Hepatocyte (in vitro differentiated cells): ENCODE measurements around the gene TIMM50. TPM values are rescaled to one million over a fixed set of nuclear protein-coding genes. Genes with fewer than 3 reads are reported as not detected.
"Not testable (repeated sequence)": the region's sequence is repeated elsewhere in the genome, so short reads cannot be mapped to it uniquely, and the experiment has no call there.

Experiments
- DNase-seq: peaks from one replicate; pipeline ENCODE4 v3.0.0-alpha.2; 2016; ENCODE audit warnings: low spot score
- H2AFZ ChIP-seq: fragments of 200-600 bp; sonication (generic); 2 replicates; pipeline ENCODE4 v1.6.0; 2016; ENCODE audit warnings: antibody characterized with exemption, mild to moderate bottlenecking
- H3K27ac ChIP-seq: fragments of 200-600 bp; sonication (generic); 2 replicates; pipeline ENCODE4 v1.5.1; 2016; ENCODE audit warnings: mild to moderate bottlenecking
- H3K27me3 ChIP-seq: fragments of 200-600 bp; sonication (generic); 2 replicates; pipeline ENCODE4 v1.6.1; 2016
- H3K36me3 ChIP-seq: fragments of 200-600 bp; sonication (generic); replicated peaks from 2 replicates; pipeline ENCODE4 v1.5.1; 2016; ENCODE audit warnings: low read depth; ENCODE audit not compliant: insufficient read depth
- H3K4me1 ChIP-seq: fragments of 200-600 bp; sonication (generic); 2 replicates; pipeline ENCODE4 v1.5.1; 2016; ENCODE audit warnings: mild to moderate bottlenecking, moderate library complexity; ENCODE audit not compliant: insufficient read depth
- H3K4me2 ChIP-seq: fragments of 200-600 bp; sonication (generic); 2 replicates; pipeline ENCODE4 v1.6.0; 2016
- H3K4me3 ChIP-seq: fragments of 200-600 bp; sonication (generic); 2 replicates; pipeline ENCODE4 v1.5.1; 2016; ENCODE audit warnings: mild to moderate bottlenecking
- H3K79me2 ChIP-seq: fragments of 200-600 bp; sonication (generic); 2 replicates; pipeline ENCODE4 v1.6.0; 2017; ENCODE audit warnings: mild to moderate bottlenecking
- H3K9me2 ChIP-seq: fragments of 200-600 bp; sonication (generic); replicated peaks from 2 replicates; pipeline ENCODE4 v1.6.0; 2017; ENCODE audit warnings: mild to moderate bottlenecking; ENCODE audit not compliant: insufficient read depth
- H3K9me3 ChIP-seq: fragments of 200-600 bp; sonication (generic); 2 replicates; pipeline ENCODE4 v1.5.1; 2016; ENCODE audit warnings: low read depth, mild to moderate bottlenecking
- H4K20me1 ChIP-seq: fragments of 200-600 bp; sonication (generic); 2 replicates; pipeline ENCODE4 v1.6.0; 2016; ENCODE audit warnings: mild to moderate bottlenecking; ENCODE audit not compliant: insufficient read depth, poor library complexity, severe bottlenecking
- CTCF ChIP-seq: fragments of 200-600 bp; sonication (generic); IDR thresholded peaks from 2 replicates; pipeline ENCODE4 v1.5.1; 2016; ENCODE audit warnings: antibody characterized with exemption, mild to moderate bottlenecking; ENCODE audit not compliant: poor library complexity
- EZH2 ChIP-seq: fragments of 200-600 bp; sonication (generic); IDR thresholded peaks from 2 replicates; pipeline ENCODE4 v1.6.1; 2016; ENCODE audit warnings: antibody characterized with exemption, mild to moderate bottlenecking, borderline replicate concordance
- EZH2phosphoT487 ChIP-seq: fragments of 200-600 bp; sonication (generic); IDR thresholded peaks from one replicate; pipeline ENCODE4 v1.6.1; 2018; ENCODE audit warnings: antibody characterized with exemption, mild to moderate bottlenecking, low read depth, moderate library complexity; ENCODE audit not compliant: unreplicated experiment, severe bottlenecking
- WGBS: methylation state at CpG from one replicate; pipeline ENCODE4 v1.1.6; 2016; ENCODE audit warnings: low lambda C conversion rate; ENCODE audit errors: missing lambda C conversion rate; 5-methylcytosine and 5-hydroxymethylcytosine counted together
- polyA plus RNA-seq: library from polyadenylated mRNA; unstranded; fragments of >200 nt; fragmentation: Nextera tagmentation; extraction: Ambion mirVana; gene quantifications from 2 replicates; pipeline ENCODE4 v1.2.1, GENCODE V29; 2016
- total RNA-seq: library from RNA; depleted of rRNA; stranded (reverse); fragments of >200 nt; gene quantifications from 2 replicates; pipeline ENCODE4 v1.2.3, GENCODE V29; 2014

Gene TIMM50
- total and polyA plus RNA-seq, 2 experiments from 2014 or later: 57.2 to 61.7 TPM

- H3K4me1 ChIP-seq: peaks cover 7% of the 10 kb centered on the region
- no peak overlapping the region for H3K4me3 ChIP-seq
- H3K36me3 ChIP-seq: no peaks in the 10 kb centered on the region
- H3K4me2 ChIP-seq: no peak overlapping the region
- no peaks in the 10 kb centered on the region for H3K9me3 ChIP-seq
- TF ChIP-seq CTCF: no peak
- 100% methylated on average over 2 of the region's 2 CpGs for WGBS
- H3K9me2 ChIP-seq: no peaks in the 10 kb centered on the region
- no peaks in the 10 kb centered on the region for H3K27me3 ChIP-seq
- H3K79me2 ChIP-seq: no peaks in the 10 kb centered on the region
- DNase-seq: no peak
- H4K20me1 ChIP-seq: no peaks in the 10 kb centered on the region
- no peak overlapping the region for H2AFZ ChIP-seq
- no peak overlapping the region for H3K27ac ChIP-seq
These were observed 4.9 kb upstream of the TIMM50 start for GRCh38 chr19:39475748-39476147.

GRCh38 chr19:39479319-39479801 lies 1.3 kb upstream of the TIMM50 start:
- Histone ChIP-seq H3K27ac (peak overlapping the region; percentile 91), H3K4me2 (peak overlapping the region; percentile 77), H3K79me2 (peaks cover 23% of the 10 kb centered on the region), H3K4me1 (peaks cover 12% of the 10 kb centered on the region)
- H3K9me2 ChIP-seq, H2AFZ ChIP-seq, DNase-seq, H3K9me3 ChIP-seq, H4K20me1 ChIP-seq, H3K36me3 ChIP-seq, H3K27me3 ChIP-seq, H3K4me3 ChIP-seq: not testable (repeated sequence)
- 64% methylated on average over 11 of the region's 11 CpGs for WGBS

- Histone ChIP-seq H3K27ac (peak overlapping the region; percentile 91), H3K27me3 (no peaks in the 10 kb centered on the region), H3K9me2 (no peaks in the 10 kb centered on the region), H3K4me3 (no peak overlapping the region), H4K20me1 (no peaks in the 10 kb centered on the region), H3K9me3 (no peaks in the 10 kb centered on the region), H3K4me2 (peak overlapping the region; percentile 77), H2AFZ (peak overlapping the region; percentile 79), H3K36me3 (no peaks in the 10 kb centered on the region), H3K79me2 (peaks cover 23% of the 10 kb centered on the region), H3K4me1 (peaks cover 12% of the 10 kb centered on the region)
- WGBS: 51% methylated on average over 10 of the region's 10 CpGs
- no peak for DNase-seq
- TF ChIP-seq CTCF (no peak), EZH2 (no peak), EZH2phosphoT487 (no peak)
These were observed 722 bp upstream of the TIMM50 start for GRCh38 chr19:39479916-39480315.

- peak overlapping the region; percentile 92 for H3K4me2 ChIP-seq
- DNase-seq: no peak
- no peaks in the 10 kb centered on the region for H4K20me1 ChIP-seq
- H2AFZ ChIP-seq: peak overlapping the region; percentile 55
- no peak for TF ChIP-seq EZH2
- TF ChIP-seq CTCF: no peak
- TF ChIP-seq EZH2phosphoT487: no peak
- H3K9me3 ChIP-seq: no peaks in the 10 kb centered on the region
- H3K4me1 ChIP-seq: peaks cover 12% of the 10 kb centered on the region
- H3K27me3 ChIP-seq: no peaks in the 10 kb centered on the region
- peak overlapping the region; percentile 97 for H3K27ac ChIP-seq
- H3K9me2 ChIP-seq: no peaks in the 10 kb centered on the region
- H3K36me3 ChIP-seq: no peaks in the 10 kb centered on the region
- 3% methylated on average over 12 of the region's 12 CpGs for WGBS
- peak overlapping the region; percentile 74 for H3K4me3 ChIP-seq
- peaks cover 23% of the 10 kb centered on the region for H3K79me2 ChIP-seq
These were observed 549 bp downstream of the TIMM50 start for GRCh38 chr19:39481229-39481545.
